Measurements from ENCODE around the gene GNB3.

- TF ChIP-seq GATA3 (IDR thresholded peaks at IDR 0.05; ENCODE audit: low read depth, low read length) (no peak), GATA2 (IDR thresholded peaks at IDR 0.05; ENCODE audit: low read depth, low read length) (no peak)
Measured at GRCh38 chr12:6821591-6822425, 18.9 kb upstream of the GNB3 start, which contains the start of gene GPR162.
